Endothelial cell of umbilical vein (primary cell): ENCODE data around the gene RRAGD. TPM values are rescaled to one million over a fixed set of nuclear protein-coding genes. Genes with fewer than 3 reads are reported as not detected.

Source experiments
- BruUV-seq: library from RNA; stranded (reverse); fragments of 400-500 nt; replicated peaks from 2 replicates; lab custom pipeline; 2021; lab: Mats Ljungman, UMichigan
- CTCF ChIA-PET: fragments of 300-600, 350-600 bp; sonication (Branson Sonifier 250); formaldehyde crosslinking; loops from one replicate; lab custom pipeline; 2021; ENCODE audit warnings: antibody characterized with exemption, inconsistent platforms; lab: Charles Lee
- POLR2A ChIA-PET: fragments of 300-600, 350-600 bp; sonication (Branson Sonifier 250); formaldehyde crosslinking; loops from one replicate; lab custom pipeline; 2021; ENCODE audit warnings: antibody characterized with exemption, inconsistent platforms; lab: Charles Lee
- DNase-seq: peaks from one replicate; pipeline ENCODE4 v3.0.0-alpha.2; 2011; ENCODE audit warnings: low read depth, low spot score
- FAIRE-seq: peaks from 2 replicates; lab custom pipeline; 2011; peaks lifted over from hg19 to GRCh38; lab: Jason Lieb, UNC
- H2AFZ ChIP-seq: 2 replicates; pipeline ENCODE4 v1.6.0; 2012; ENCODE audit warnings: low read depth, low read length, control low read depth, inconsistent platforms
- H3K27ac ChIP-seq: 2 replicates; pipeline ENCODE4 v1.5.1; 2011; ENCODE audit warnings: low read depth, mild to moderate bottlenecking, control low read depth, low read length, moderate library complexity; ENCODE audit not compliant: insufficient read depth
- H3K27me3 ChIP-seq, 2 experiments: 2 replicates each; pipeline versions ENCODE4 v1.6.0 to v1.6.1; 2011; ENCODE audit warnings: low read length in 2 of 2, mixed read lengths in 1 of 2; ENCODE audit not compliant: control insufficient read depth in 2 of 2, insufficient read depth in 2 of 2
- H3K36me3 ChIP-seq, 2 experiments: 2 replicates in 1 of 2; 3 replicates in 1 of 2; pipeline ENCODE4 v1.5.1; 2011; ENCODE audit warnings: low read length in 2 of 2, mild to moderate bottlenecking in 1 of 2, moderate library complexity in 1 of 2; ENCODE audit not compliant: control insufficient read depth in 2 of 2, insufficient read depth in 2 of 2; ENCODE audit errors: extremely low read depth in 1 of 2
- H3K4me1 ChIP-seq: 3 replicates; pipeline ENCODE4 v1.5.1; 2011; ENCODE audit warnings: mild to moderate bottlenecking, low read length; ENCODE audit not compliant: control insufficient read depth, insufficient read depth; ENCODE audit errors: extremely low read depth
- H3K4me2 ChIP-seq: 2 replicates; pipeline ENCODE4 v1.6.1; 2011; ENCODE audit warnings: low read length, control low read depth, mixed read lengths; ENCODE audit not compliant: insufficient read depth
- H3K4me3 ChIP-seq, 3 experiments: fragments of 200-600 bp in 1 of 3; sonication (generic), shearing (Covaris generic) in 1 of 3; replicated peaks in 1 of 3; 2 replicates each; pipeline ENCODE4 v1.5.1; 2011 to 2016; ENCODE audit warnings: control low read depth in 3 of 3, low read length in 3 of 3, mild to moderate bottlenecking in 2 of 3, inconsistent platforms in 1 of 3, low read depth in 1 of 3, moderate library complexity in 1 of 3; ENCODE audit not compliant: insufficient read depth in 1 of 3
- H3K79me2 ChIP-seq: 2 replicates; pipeline ENCODE4 v1.6.0; 2012; ENCODE audit warnings: low read length, inconsistent platforms; ENCODE audit not compliant: control insufficient read depth, insufficient read depth
- H3K9ac ChIP-seq: replicated peaks from 2 replicates; pipeline ENCODE3; 2011; ENCODE audit warnings: low read length, control low read depth; ENCODE audit not compliant: insufficient read depth; ENCODE audit errors: extremely low read depth
- H3K9me1 ChIP-seq: replicated peaks from 3 replicates; pipeline ENCODE4 v1.6.0; 2011; ENCODE audit warnings: mild to moderate bottlenecking, low read length; ENCODE audit not compliant: control insufficient read depth, insufficient read depth; ENCODE audit errors: extremely low read depth
- H3K9me3 ChIP-seq: replicated peaks from 2 replicates; pipeline ENCODE4 v1.5.1; 2012; ENCODE audit warnings: low read length, inconsistent platforms; ENCODE audit not compliant: control insufficient read depth, insufficient read depth
- H4K20me1 ChIP-seq: replicated peaks from 2 replicates; pipeline ENCODE3; 2011; ENCODE audit warnings: mild to moderate bottlenecking, low read length; ENCODE audit not compliant: control insufficient read depth, insufficient read depth; ENCODE audit errors: extremely low read depth
- EZH2 ChIP-seq: IDR thresholded peaks from 2 replicates; pipeline ENCODE4 v1.6.1; 2012; ENCODE audit warnings: borderline replicate concordance, low read depth, mild to moderate bottlenecking, moderate library complexity, low read length, inconsistent platforms; ENCODE audit not compliant: severe bottlenecking
- FOS ChIP-seq: IDR thresholded peaks from 2 replicates; pipeline ENCODE4 v1.6.1; 2011; ENCODE audit warnings: mild to moderate bottlenecking, low read length, moderate library complexity, borderline replicate concordance; ENCODE audit not compliant: insufficient read depth
- GATA2 ChIP-seq: IDR thresholded peaks from 2 replicates; pipeline ENCODE4 v1.7.0; 2011; ENCODE audit warnings: low read depth, mild to moderate bottlenecking, moderate library complexity, mixed read lengths, low read length; ENCODE audit not compliant: insufficient read length, insufficient read depth
- JUN ChIP-seq: IDR thresholded peaks from 2 replicates; pipeline ENCODE4 v1.6.1; 2011; ENCODE audit warnings: borderline replicate concordance, low read depth; ENCODE audit not compliant: insufficient read length, insufficient read depth
- MYC ChIP-seq: IDR thresholded peaks from one replicate; pipeline ENCODE4 v1.6.1; 2011; ENCODE audit warnings: mild to moderate bottlenecking, low read depth, low read length
- POLR2AphosphoS5 ChIP-seq: IDR thresholded peaks from 2 replicates; pipeline ENCODE4 v1.6.1; 2012; ENCODE audit warnings: low read depth, mild to moderate bottlenecking, control low read depth, low read length, moderate library complexity; ENCODE audit not compliant: insufficient read depth
- dilution Hi-C: fragments of 300-500 bp; cut with MboI; formaldehyde crosslinking; loops from one replicate; pipeline ENCODE4 v1.15.0; 2019; ENCODE audit warnings: low sequenced_read_pairs; ENCODE audit not compliant: extremely low pct_ligation_motif_present
- intact Hi-C: fragments of 100-400 bp; cut with micrococcal nuclease; formaldehyde crosslinking; loops from one replicate; pipeline ENCODE4 v1.10.0; 2022
- polyA plus RNA-seq, 4 experiments: library from polyadenylated mRNA; depleted of rRNA in 3 of 4; stranded (reverse) in 3 of 4; unstranded in 1 of 4; fragments of >200 nt; gene quantifications; 2 replicates each; pipeline versions ENCODE4 v1.2.1 to v1.2.3, GENCODE V29; 2011 to 2012; ENCODE audit warnings: missing spikeins in 1 of 4
- total RNA-seq: library from RNA; stranded (reverse); gene quantifications from 2 replicates; pipeline ENCODE4 v1.2.3, GENCODE V29; 2021

Gene RRAGD
- total and polyA plus RNA-seq, 2 donors (not counting 3 experiments of a cell fraction or from before 2014, with no cell fraction given): 0.07 to 2.0 TPM

DNA sequence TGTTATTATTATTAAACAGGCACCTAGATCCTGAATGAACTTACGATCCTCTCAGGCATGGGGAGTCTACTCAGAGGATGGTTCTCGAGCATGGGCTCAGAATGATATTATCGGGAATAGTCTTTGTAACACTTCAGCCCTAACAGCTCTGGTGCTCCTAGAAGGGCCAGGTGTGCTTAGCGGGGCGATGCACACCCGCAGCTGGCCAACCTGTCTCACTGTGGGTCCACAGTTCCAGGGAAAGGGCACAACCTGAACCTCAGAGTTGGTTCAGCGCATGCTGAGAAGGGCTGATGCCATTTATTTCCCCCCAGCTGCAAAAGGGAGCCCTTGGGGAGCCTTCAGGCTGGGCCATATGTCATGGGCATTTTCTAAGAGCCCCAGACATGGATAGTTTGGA, 26.2 kb downstream of the RRAGD start:
- no peak overlapping the region for H3K4me3 ChIP-seq
- no peak for DNase-seq
- H2AFZ ChIP-seq: no peak overlapping the region
- H3K4me2 ChIP-seq: no peak overlapping the region
- H3K27ac ChIP-seq: no peak overlapping the region
- H3K9ac ChIP-seq: no peak overlapping the region
- FAIRE-seq: no peak
- ChIA-PET POLR2A (no interaction called here), CTCF (interaction anchor here (0.8 kb wide), 1 partner anchor 34 kb away, joined by 3 read pairs; the partner anchor contains the start of gene UBE2J1)
- H3K4me1 ChIP-seq: no peaks in the 10 kb centered on the region
- H3K36me3 ChIP-seq: no peaks in the 10 kb centered on the region
- H3K79me2 ChIP-seq: no peaks in the 10 kb centered on the region
- no peaks in the 10 kb centered on the region for H4K20me1 ChIP-seq
- TF ChIP-seq EZH2: no peak
- TF ChIP-seq GATA2: no peak
- TF ChIP-seq POLR2AphosphoS5: no peak
- no peak for TF ChIP-seq MYC
- no peaks in the 10 kb centered on the region for H3K9me3 ChIP-seq
- H3K27me3 ChIP-seq: peaks cover 0 to 2% of the 10 kb centered on the region in 2 experiments
- no peaks in the 10 kb centered on the region for H3K9me1 ChIP-seq
- dilution Hi-C loops (no loop called here), intact Hi-C loops (no loop called here)
- no TSS peak for BruUV-seq

- dilution Hi-C loops (no loop called here), intact Hi-C loops (no loop called here)
- TF ChIP-seq JUN (peak; percentile 87), MYC (no peak), FOS (peak; percentile 68)
- peak; percentile 18 for DNase-seq
- H3K9me1 ChIP-seq: no peaks in the 10 kb centered on the region
- no peaks in the 10 kb centered on the region for H3K4me1 ChIP-seq
- no peaks in the 10 kb centered on the region for H3K9me3 ChIP-seq
- ChIA-PET CTCF (interaction anchor here (0.8 kb wide), 1 partner anchor 33 kb away, joined by 3 read pairs; the partner anchor contains the start of gene UBE2J1), POLR2A (no interaction called here)
- no peak overlapping the region for H3K9ac ChIP-seq
- H3K79me2 ChIP-seq: no peaks in the 10 kb centered on the region
- no peaks in the 10 kb centered on the region for H3K36me3 ChIP-seq
- no peak overlapping the region for H3K4me2 ChIP-seq
- peaks cover 0 to 2% of the 10 kb centered on the region in 2 experiments for H3K27me3 ChIP-seq
- FAIRE-seq: no peak
- no peaks in the 10 kb centered on the region for H4K20me1 ChIP-seq
- H2AFZ ChIP-seq: no peak overlapping the region
- BruUV-seq: no TSS peak
- H3K4me3 ChIP-seq: no peak overlapping the region
- no peak overlapping the region for H3K27ac ChIP-seq
These were observed 26.9 kb downstream of the RRAGD start for GRCh38 chr6:89385156-89385667.
